Measurements from ENCODE around the gene MRPS22.

DNA sequence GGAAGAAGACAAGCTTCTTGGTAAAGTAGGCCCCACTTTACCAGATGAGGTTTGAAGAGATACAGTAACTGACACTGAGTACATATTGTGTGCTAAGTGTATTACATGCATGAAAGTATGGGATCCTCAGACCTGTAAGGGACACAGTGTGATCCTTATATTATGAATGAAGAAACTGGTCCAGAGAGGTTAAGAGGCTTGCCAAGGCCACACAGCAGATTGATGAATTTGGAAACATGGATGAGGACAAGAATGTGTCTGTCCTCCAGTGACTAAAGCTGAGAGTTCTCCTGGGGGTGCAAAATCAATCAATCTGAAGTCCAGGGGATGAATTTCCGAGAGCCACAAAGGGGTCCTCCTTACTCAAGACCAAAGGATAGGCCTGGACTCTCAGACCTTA, 31.4 kb upstream of the MRPS22 start:
- TF ChIP-seq POLR2A (IDR thresholded peaks at IDR 0.05) = no peak
- TF ChIP-seq, protein P1, sequence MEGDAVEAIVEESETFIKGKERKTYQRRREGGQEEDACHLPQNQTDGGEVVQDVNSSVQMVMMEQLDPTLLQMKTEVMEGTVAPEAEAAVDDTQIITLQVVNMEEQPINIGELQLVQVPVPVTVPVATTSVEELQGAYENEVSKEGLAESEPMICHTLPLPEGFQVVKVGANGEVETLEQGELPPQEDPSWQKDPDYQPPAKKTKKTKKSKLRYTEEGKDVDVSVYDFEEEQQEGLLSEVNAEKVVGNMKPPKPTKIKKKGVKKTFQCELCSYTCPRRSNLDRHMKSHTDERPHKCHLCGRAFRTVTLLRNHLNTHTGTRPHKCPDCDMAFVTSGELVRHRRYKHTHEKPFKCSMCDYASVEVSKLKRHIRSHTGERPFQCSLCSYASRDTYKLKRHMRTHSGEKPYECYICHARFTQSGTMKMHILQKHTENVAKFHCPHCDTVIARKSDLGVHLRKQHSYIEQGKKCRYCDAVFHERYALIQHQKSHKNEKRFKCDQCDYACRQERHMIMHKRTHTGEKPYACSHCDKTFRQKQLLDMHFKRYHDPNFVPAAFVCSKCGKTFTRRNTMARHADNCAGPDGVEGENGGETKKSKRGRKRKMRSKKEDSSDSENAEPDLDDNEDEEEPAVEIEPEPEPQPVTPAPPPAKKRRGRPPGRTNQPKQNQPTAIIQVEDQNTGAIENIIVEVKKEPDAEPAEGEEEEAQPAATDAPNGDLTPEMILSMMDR (IDR thresholded peaks at IDR 0.05) = no peak

All from sigmoid colon (tissue), 3 donors.